ENCODE measurements around the gene OR3A2. TPM values are rescaled to one million over a fixed set of nuclear protein-coding genes. Genes with fewer than 3 reads are reported as not detected.
"Not testable (repeated sequence)": the region's sequence is repeated elsewhere in the genome, so short reads cannot be mapped to it uniquely, and the experiment has no call there.

OR3A2 gene
- total and polyA plus RNA-seq, 8 donors: 0.12 to 0.56 (median 0.40) TPM; not detected in 4

GRCh38 chr17:3318336-3318735 lies 67.8 kb downstream of the OR3A2 start:
- Histone ChIP-seq H3K4me3 (no peak overlapping the region), H3K4me1 (no peaks in the 10 kb centered on the region), H3K27ac (no peak overlapping the region), H3K9me3 (no peaks in the 10 kb centered on the region), H3K27me3 (no peaks in the 10 kb centered on the region), H3K36me3 (no peaks in the 10 kb centered on the region)
- FAIRE-seq (no peak), DNase-seq (no peak), ATAC-seq (peak in 1 of 4 donors; percentile 14)
- WGBS, 2 donors: 31 to 34% methylated on average over 5 of the region's 5 CpGs
- TF ChIP-seq, protein P1, sequence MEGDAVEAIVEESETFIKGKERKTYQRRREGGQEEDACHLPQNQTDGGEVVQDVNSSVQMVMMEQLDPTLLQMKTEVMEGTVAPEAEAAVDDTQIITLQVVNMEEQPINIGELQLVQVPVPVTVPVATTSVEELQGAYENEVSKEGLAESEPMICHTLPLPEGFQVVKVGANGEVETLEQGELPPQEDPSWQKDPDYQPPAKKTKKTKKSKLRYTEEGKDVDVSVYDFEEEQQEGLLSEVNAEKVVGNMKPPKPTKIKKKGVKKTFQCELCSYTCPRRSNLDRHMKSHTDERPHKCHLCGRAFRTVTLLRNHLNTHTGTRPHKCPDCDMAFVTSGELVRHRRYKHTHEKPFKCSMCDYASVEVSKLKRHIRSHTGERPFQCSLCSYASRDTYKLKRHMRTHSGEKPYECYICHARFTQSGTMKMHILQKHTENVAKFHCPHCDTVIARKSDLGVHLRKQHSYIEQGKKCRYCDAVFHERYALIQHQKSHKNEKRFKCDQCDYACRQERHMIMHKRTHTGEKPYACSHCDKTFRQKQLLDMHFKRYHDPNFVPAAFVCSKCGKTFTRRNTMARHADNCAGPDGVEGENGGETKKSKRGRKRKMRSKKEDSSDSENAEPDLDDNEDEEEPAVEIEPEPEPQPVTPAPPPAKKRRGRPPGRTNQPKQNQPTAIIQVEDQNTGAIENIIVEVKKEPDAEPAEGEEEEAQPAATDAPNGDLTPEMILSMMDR (IDR thresholded peaks at IDR 0.05): no peak
- intact Hi-C loops (cut with DNase I): no loop called here

DNA sequence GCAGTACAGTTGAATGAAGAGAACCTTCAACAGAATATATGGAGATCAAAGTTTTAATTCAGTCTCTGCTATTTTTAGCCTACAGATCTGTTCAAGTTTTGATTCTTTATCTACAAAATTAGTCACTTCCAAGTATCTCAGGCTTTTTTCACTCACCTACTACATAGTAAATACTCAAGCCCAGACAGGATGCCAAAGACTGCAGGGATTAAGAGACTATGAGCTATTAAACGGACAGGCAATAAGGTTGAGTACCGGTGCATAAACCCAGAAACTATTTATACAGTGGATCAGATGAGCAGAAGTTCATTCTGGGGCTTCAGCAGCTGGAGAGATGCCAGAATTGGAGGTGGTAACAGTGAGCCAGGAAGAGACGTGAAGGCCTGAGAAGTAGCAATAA lies 69.3 kb downstream of the OR3A2 start:
- Histone ChIP-seq H3K27ac (no peak overlapping the region), H3K4me1 (no peaks in the 10 kb centered on the region), H3K27me3 (no peaks in the 10 kb centered on the region), H3K9me3 (no peaks in the 10 kb centered on the region), H3K36me3 (no peaks in the 10 kb centered on the region), H3K4me3 (no peak overlapping the region)
- TF ChIP-seq, protein P1 (IDR thresholded peaks at IDR 0.05): no peak
- FAIRE-seq (no peak), ATAC-seq (no peak), DNase-seq (no peak)
- intact Hi-C loops (cut with DNase I): no loop called here
- 70 to 71% methylated on average over 3 of the region's 3 CpGs for WGBS, 2 donors

- DNase-seq: no peak
- no peaks in the 10 kb centered on the region for H3K27me3 ChIP-seq
- no peak for ATAC-seq
- no peaks in the 10 kb centered on the region for H3K9me3 ChIP-seq
- FAIRE-seq: no peak
- H3K4me3 ChIP-seq: no peak overlapping the region
- intact Hi-C loops (cut with DNase I): no loop called here
- H3K27ac ChIP-seq: no peak overlapping the region
- no peaks in the 10 kb centered on the region for H3K4me1 ChIP-seq
- TF ChIP-seq, protein P1 (IDR thresholded peaks at IDR 0.05): no peak
- no peaks in the 10 kb centered on the region for H3K36me3 ChIP-seq
- WGBS, 2 donors: 63 to 67% methylated on average over 4 of the region's 4 CpGs
Measured at GRCh38 chr17:3308603-3309002, 77.5 kb downstream of the OR3A2 start.

- TF ChIP-seq, protein P1 (IDR thresholded peaks at IDR 0.05): no peak
- FAIRE-seq (no peak), ATAC-seq (no peak), DNase-seq (no peak)
- Histone ChIP-seq H3K36me3 (no peaks in the 10 kb centered on the region), H3K27ac (no peak within 1 kb of the TSS), H3K4me1 (no peaks in the 10 kb centered on the region), H3K4me3 (no peak within 1 kb of the TSS), H3K27me3 (no peaks in the 10 kb centered on the region), H3K9me3 (no peaks in the 10 kb centered on the region)
- intact Hi-C loops (cut with DNase I): no loop called here
- 62 to 74% methylated on average over 6 of the region's 6 CpGs for WGBS, 2 donors
Measured at GRCh38 chr17:3298260-3298659, 87.8 kb downstream of the OR3A2 start, which contains the start of gene OR3A1. TSS of gene OR3A1 (minus strand) at chr17:3298360. CDS start at chr17:3292582, 5,778 bp downstream.

DNA sequence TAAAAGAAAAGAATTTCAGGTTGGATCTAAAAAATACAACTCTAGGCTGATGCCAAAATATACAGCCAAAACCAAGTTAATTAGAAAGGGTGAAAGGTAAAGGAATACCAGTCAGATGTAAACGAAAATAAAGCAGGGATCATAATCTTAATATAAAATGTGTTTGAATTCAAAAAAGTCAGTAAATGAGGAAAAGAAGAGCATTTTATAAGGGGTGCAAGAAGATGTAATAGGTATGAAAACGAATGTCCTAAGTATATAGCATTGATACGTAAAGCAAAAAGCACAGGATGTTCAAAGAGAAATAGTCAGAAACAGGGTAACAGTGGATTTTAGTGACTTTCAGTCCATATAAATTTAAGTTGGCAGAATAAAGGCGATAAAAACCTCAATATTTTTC lies 90.5 kb downstream of the OR3A2 start:
- Histone ChIP-seq H3K27me3 (no peaks in the 10 kb centered on the region), H3K4me1 (no peaks in the 10 kb centered on the region), H3K36me3 (no peaks in the 10 kb centered on the region), H3K4me3 (no peak overlapping the region), H3K9me3 (no peaks in the 10 kb centered on the region), H3K27ac (no peak overlapping the region)
- whole genome bisulfite sequencing, 2 donors: 49 to 62% methylated on average over 4 of the region's 4 CpGs
- ATAC-seq: no peak
- TF ChIP-seq, protein P1 (IDR thresholded peaks at IDR 0.05): no peak
- no peak for FAIRE-seq
- intact Hi-C loops (cut with DNase I): no loop called here
- DNase-seq: no peak

GRCh38 chr17:3293548-3293947 lies 92.6 kb downstream of the OR3A2 start:
- H3K36me3 ChIP-seq; H3K9me3 ChIP-seq; H3K27ac ChIP-seq; ATAC-seq; DNase-seq; H3K4me1 ChIP-seq; intact Hi-C loops (cut with DNase I); H3K27me3 ChIP-seq; FAIRE-seq; H3K4me3 ChIP-seq: not testable (repeated sequence)
- 45 to 81% methylated on average over 1 of the region's 1 CpG for WGBS, 2 donors
